Neural crest cell (in vitro differentiated cells): ENCODE measurements around the gene FBXO33. TPM values are rescaled to one million over a fixed set of nuclear protein-coding genes. Genes with fewer than 3 reads are reported as not detected.

ENCODE experiments used
- DNase-seq: peaks from one replicate; pipeline ENCODE4 v3.0.0; 2021; ENCODE audit warnings: low read depth, mixed read lengths, low spot score
- H3K27ac Mint-ChIP-seq: one replicate; pipeline ENCODE4 v1.8.0; 2021; ENCODE audit warnings: mild to moderate bottlenecking, mixed read lengths; ENCODE audit not compliant: unreplicated experiment
- H3K27me3 Mint-ChIP-seq: 2 replicates; pipeline ENCODE4 v1.8.0; 2021; ENCODE audit warnings: low read depth, mild to moderate bottlenecking, mixed read lengths
- H3K36me3 Mint-ChIP-seq: 2 replicates; pipeline ENCODE4 v1.8.0; 2021; ENCODE audit warnings: low read depth, mild to moderate bottlenecking, mixed read lengths
- H3K4me1 Mint-ChIP-seq: 2 replicates; pipeline ENCODE4 v1.8.0; 2021; ENCODE audit warnings: mixed read lengths
- H3K4me3 Mint-ChIP-seq: one replicate; pipeline ENCODE4 v1.8.0; 2021; ENCODE audit warnings: mild to moderate bottlenecking, mixed read lengths
- H3K9me3 Mint-ChIP-seq: 2 replicates; pipeline ENCODE4 v1.8.0; 2021; ENCODE audit warnings: mixed read lengths
- CTCF ChIP-seq: fragments of 200-600 bp; sonication (generic); conservative IDR thresholded peaks from 2 replicates; pipeline ENCODE4 v1.5.0; 2021; ENCODE audit warnings: antibody characterized with exemption, mild to moderate bottlenecking
- total RNA-seq: library from RNA; stranded (reverse); gene quantifications from 2 replicates; pipeline ENCODE4 v1.2.1, GENCODE V29; 2021

The FBXO33 gene
- total RNA-seq, 1 donor from 2014 or later = 8.9 TPM

GRCh38 chr14:39372656-39373055 is 59.6 kb downstream of the FBXO33 start:
- Mint-ChIP-seq H3K36me3 (no peaks in the 10 kb centered on the region), H3K27ac (no peak overlapping the region)

GRCh38 chr14:39370415-39370814 is 61.8 kb downstream of the FBXO33 start:
- Mint-ChIP-seq H3K36me3 (peaks cover 5% of the 10 kb centered on the region), H3K27me3 (no peaks in the 10 kb centered on the region), H3K9me3 (no peaks in the 10 kb centered on the region), H3K4me3 (no peak overlapping the region), H3K4me1 (peaks cover 22% of the 10 kb centered on the region), H3K27ac (no peak overlapping the region)
- no peak for DNase-seq
- no peak for TF ChIP-seq CTCF

More at GRCh38 chr14:39372656-39373055, 59.6 kb downstream of the FBXO33 start:
- no peak for DNase-seq
- Mint-ChIP-seq H3K27me3 (no peaks in the 10 kb centered on the region), H3K9me3 (no peaks in the 10 kb centered on the region), H3K4me3 (no peak overlapping the region), H3K4me1 (peaks cover 26% of the 10 kb centered on the region)
- no peak for TF ChIP-seq CTCF

GRCh38 chr14:39369029-39369428 is 63.2 kb downstream of the FBXO33 start:
- no peak overlapping the region for H3K4me3 Mint-ChIP-seq

DNA sequence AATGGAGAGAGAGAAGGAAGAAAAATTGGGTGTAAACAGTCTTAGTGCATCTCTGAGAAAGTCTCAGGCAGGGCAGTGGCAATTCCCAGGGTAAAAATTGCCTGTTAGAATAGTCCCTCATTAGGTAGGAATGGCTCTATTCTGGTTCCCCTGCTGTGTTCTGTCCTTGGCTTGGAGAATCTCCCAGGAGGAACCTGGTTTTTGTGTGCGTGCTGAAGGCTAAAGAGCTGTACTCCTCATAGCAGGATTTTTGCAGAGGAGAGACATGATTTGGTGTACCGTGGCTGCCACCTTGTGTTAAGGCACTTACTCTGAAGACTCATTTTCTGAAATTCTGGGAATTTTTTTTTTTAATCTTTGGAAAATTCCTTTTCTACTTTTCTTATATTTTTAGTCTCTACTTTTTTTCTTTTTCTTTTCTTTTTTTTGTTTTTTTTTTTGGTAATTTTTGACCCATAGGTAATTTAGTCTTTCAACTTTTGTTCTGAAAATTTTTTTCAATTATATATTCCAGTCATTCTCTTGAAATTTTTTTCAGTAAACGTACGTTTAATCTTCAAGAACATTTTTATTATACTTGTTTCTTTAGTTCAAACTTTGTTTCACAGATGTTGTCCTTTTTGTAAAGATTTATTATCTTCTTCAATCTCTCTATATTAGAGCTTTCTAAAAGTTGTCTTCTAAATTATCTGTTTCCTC is 63.8 kb downstream of the FBXO33 start:
- H3K27ac Mint-ChIP-seq = no peak overlapping the region

More at GRCh38 chr14:39369029-39369428, 63.2 kb downstream of the FBXO33 start:
- no peaks in the 10 kb centered on the region for H3K27me3 Mint-ChIP-seq
- peaks cover 22% of the 10 kb centered on the region for H3K4me1 Mint-ChIP-seq
- no peak overlapping the region for H3K27ac Mint-ChIP-seq
- TF ChIP-seq CTCF = no peak
- no peaks in the 10 kb centered on the region for H3K9me3 Mint-ChIP-seq
- DNase-seq = no peak
- H3K36me3 Mint-ChIP-seq = peaks cover 14% of the 10 kb centered on the region

DNA sequence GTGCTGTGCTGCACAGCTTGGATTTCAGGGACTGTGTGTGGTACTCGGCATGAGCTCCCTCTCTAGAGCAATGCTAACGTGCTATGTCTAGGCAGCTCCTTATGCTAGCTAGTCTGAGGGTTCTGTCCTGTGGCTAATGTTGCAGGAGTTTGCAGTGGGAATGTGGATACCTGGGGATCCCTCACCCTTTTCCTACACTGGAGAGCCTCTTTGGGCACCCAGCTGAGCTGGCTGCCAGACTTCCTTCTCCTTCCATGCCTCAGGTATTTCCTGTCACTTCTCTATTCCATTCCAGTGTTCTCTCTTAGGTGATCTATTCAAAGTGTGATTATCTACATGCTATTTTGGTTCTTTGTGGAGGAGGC is 64.9 kb downstream of the FBXO33 start:
- Mint-ChIP-seq H3K36me3 (peaks cover 18% of the 10 kb centered on the region), H3K27me3 (no peaks in the 10 kb centered on the region), H3K27ac (no peak overlapping the region), H3K9me3 (no peaks in the 10 kb centered on the region), H3K4me3 (no peak overlapping the region), H3K4me1 (peaks cover 22% of the 10 kb centered on the region)
- no peak for DNase-seq
- TF ChIP-seq CTCF = no peak

More for the DNA sequence above, 63.8 kb downstream of the FBXO33 start:
- peak; percentile 81 for TF ChIP-seq CTCF
- peaks cover 18% of the 10 kb centered on the region for H3K36me3 Mint-ChIP-seq
- H3K4me1 Mint-ChIP-seq = peaks cover 22% of the 10 kb centered on the region
- H3K4me3 Mint-ChIP-seq = no peak overlapping the region
- no peaks in the 10 kb centered on the region for H3K9me3 Mint-ChIP-seq
- DNase-seq = peak; percentile 48
- H3K27me3 Mint-ChIP-seq = no peaks in the 10 kb centered on the region
